GM10248 (cell line): ENCODE results near the gene ITGA7.

Experiments
- CTCF ChIA-PET: fragments of 300-600 bp; sonication (Branson Sonifier 250); formaldehyde crosslinking; extraction: SDS; loops from one replicate; lab custom pipeline; 2021; ENCODE audit warnings: antibody characterized with exemption; lab: Yijun Ruan, JAX
- POLR2A ChIA-PET: fragments of 350-650 bp; sonication (Branson Sonifier 250); formaldehyde crosslinking; extraction: SDS; loops from one replicate; lab custom pipeline; 2020; ENCODE audit warnings: antibody characterized with exemption; lab: Yijun Ruan, JAX
- DNase-seq: peaks from one replicate; pipeline ENCODE4 v3.0.0; 2012; ENCODE audit errors: extremely low spot score
- CTCF ChIP-seq: IDR thresholded peaks from 2 replicates; pipeline ENCODE4 v1.5.1; 2012; ENCODE audit warnings: mild to moderate bottlenecking, low read depth; ENCODE audit errors: extremely low read depth, missing control alignments, control extremely low read depth

The ITGA7 gene

GRCh38 chr12:55698241-55698955 lies 9.3 kb downstream of the ITGA7 start:
- ChIA-PET CTCF (interaction anchor here (0.9 to 2.0 kb wide), 3 partner anchors 17 to 52 kb away, joined by 3 to 5 read pairs (median 3); a partner anchor contains a TSS), POLR2A (no interaction called here)
- no peak for DNase-seq
- no peak for TF ChIP-seq CTCF

- POLR2A ChIA-PET: no interaction called here
- no peak for TF ChIP-seq CTCF
- CTCF ChIA-PET: interaction anchor here (1.0 to 3.1 kb wide), 4 partner anchors 8 to 42 kb away, joined by 3 to 17 read pairs (median 5); partner anchors contain the start of gene BLOC1S1
- no peak for DNase-seq
Measured at GRCh38 chr12:55697686-55698085, 10.0 kb downstream of the ITGA7 start.

- POLR2A ChIA-PET: no interaction called here
- DNase-seq: no peak
- TF ChIP-seq CTCF: no peak
- CTCF ChIA-PET: interaction anchor here (1.0 to 3.1 kb wide), 7 partner anchors 9 to 50 kb away, joined by 3 to 17 read pairs (median 4); partner anchors contain the start of genes BLOC1S1 and RDH5
Measured at GRCh38 chr12:55696796-55697462, 10.8 kb downstream of the ITGA7 start.

- CTCF ChIA-PET: interaction anchor here (1.0 to 3.1 kb wide), 6 partner anchors 9 to 50 kb away, joined by 3 to 17 read pairs (median 4); partner anchors contain the start of gene RDH5
- POLR2A ChIA-PET: no interaction called here
- no peak for TF ChIP-seq CTCF
- DNase-seq: no peak
Measured at GRCh38 chr12:55696141-55696540, 11.6 kb downstream of the ITGA7 start.

GRCh38 chr12:55695349-55695748 lies 12.4 kb downstream of the ITGA7 start:
- TF ChIP-seq CTCF: no peak
- DNase-seq: no peak
- CTCF ChIA-PET: interaction anchor here (1.3 to 3.1 kb wide), 2 partner anchors 10 to 39 kb away, joined by 6 to 17 read pairs; no protein-coding TSS in a partner anchor
- POLR2A ChIA-PET: no interaction called here

GRCh38 chr12:55694651-55695050 lies 13.1 kb downstream of the ITGA7 start:
- ChIA-PET CTCF (interaction anchor here (3.1 kb wide), 1 partner anchor 11 kb away, joined by 17 read pairs; no protein-coding TSS in a partner anchor), POLR2A (no interaction called here)
- DNase-seq: no peak
- no peak for TF ChIP-seq CTCF
